ENCODE results near the gene PAQR5.

PAQR5 gene

DNA sequence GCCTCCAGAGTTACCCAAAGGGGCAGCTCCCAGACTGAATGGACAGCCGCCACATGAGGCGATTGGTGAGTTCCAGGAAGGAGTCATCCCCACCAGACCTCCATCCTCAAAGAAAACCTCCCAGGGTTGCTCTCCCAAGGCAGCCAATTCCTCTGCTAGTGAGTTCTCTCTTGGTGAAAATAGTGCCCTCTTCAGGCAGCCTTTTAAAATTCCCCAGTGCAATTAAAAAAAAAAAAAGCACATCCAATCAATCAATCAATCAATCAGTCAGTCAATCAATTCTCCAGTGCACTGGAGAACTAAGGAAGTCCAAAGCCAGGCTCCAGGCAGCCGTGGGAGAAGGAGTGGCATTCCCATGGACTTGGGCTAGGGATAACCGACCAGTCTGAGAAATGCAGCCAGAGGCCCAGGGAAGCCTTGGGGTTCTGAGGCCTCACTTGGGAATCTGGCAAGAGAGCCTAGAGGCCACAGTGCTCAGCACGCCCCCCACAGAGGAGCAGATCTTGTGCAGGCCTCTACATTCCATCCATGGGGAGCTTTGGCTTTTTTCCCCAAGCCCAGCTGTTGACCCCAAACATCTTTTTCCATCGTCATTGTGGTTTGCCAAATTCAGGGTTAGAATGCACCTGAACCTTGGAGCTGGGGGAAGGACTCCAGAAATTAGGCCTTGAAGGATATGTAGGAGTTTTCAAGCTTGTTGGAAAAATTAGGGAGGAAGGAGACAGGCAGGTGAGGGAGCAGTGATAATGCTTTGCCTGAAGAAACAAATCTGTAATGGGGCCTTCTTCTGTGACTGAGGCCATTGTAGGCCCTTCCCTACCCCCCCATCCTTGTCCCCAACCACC lies 4.8 kb downstream of the PAQR5 start:
- Histone ChIP-seq H3K18ac (ENCODE audit: low read depth in 1 of 2, low read length in 2 of 2) (peak overlapping the region in 1 of 2 experiments; percentile 55), H3K79me1 (replicated peaks; ENCODE audit: low read length, poor library complexity, severe bottlenecking) (no peaks in the 10 kb centered on the region), H3K9me3 (ENCODE audit: control insufficient read depth, low read length) (no peaks in the 10 kb centered on the region), H3K36me3 (ENCODE audit: control insufficient read depth in 1 of 2, insufficient read depth in 2 of 2, low read depth in 1 of 2, low read length in 2 of 2) (peaks cover 0 to 5% of the 10 kb centered on the region in 2 experiments), H3K4me2 (ENCODE audit: low read length, poor library complexity, severe bottlenecking) (no peak overlapping the region), H3K27ac (ENCODE audit: low read length, poor library complexity, severe bottlenecking) (peak overlapping the region; percentile 25), H2BK15ac (ENCODE audit: low read depth, poor library complexity, severe bottlenecking) (no peak overlapping the region), H2BK12ac (ENCODE audit: low read length in 2 of 2) (peak overlapping the region; percentile 82 to 86), H3K4ac (ENCODE audit: low read depth in 1 of 2, low read length in 2 of 2) (peak overlapping the region in 1 of 2 experiments; percentile 34), H2BK120ac (ENCODE audit: low read depth, low read length) (peak overlapping the region; percentile 22), H3K4me1 (ENCODE audit: control insufficient read depth, insufficient read depth, low read depth, low read length) (peaks cover 38% of the 10 kb centered on the region), H4K8ac (ENCODE audit: low read length) (no peak overlapping the region), H4K91ac (ENCODE audit: low read length) (peak overlapping the region; percentile 41), H3K27me3 (ENCODE audit: control insufficient read depth in 1 of 2, insufficient read depth in 1 of 2, low read length in 2 of 2) (peaks cover 3 to 13% of the 10 kb centered on the region in 2 experiments), H3K9ac (ENCODE audit: low read length) (peak overlapping the region; percentile 26), H3K23ac (ENCODE audit: low read length in 2 of 2) (no peak overlapping the region), H3K4me3 (ENCODE audit: insufficient read depth in 1 of 2, low read depth in 1 of 2, low read length in 2 of 2) (no peak overlapping the region), H3K14ac (ENCODE audit: low read length in 2 of 2) (no peak overlapping the region), H2AFZ (ENCODE audit: low read depth, low read length) (no peak overlapping the region), H2AK5ac (ENCODE audit: low read length, severe bottlenecking) (peak overlapping the region; percentile 20), H2BK5ac (ENCODE audit: low read depth, low read length, poor library complexity, severe bottlenecking) (peak overlapping the region; percentile 24)
- no peak for DNase-seq
- 80% methylated on average over 6 of the region's 6 CpGs for WGBS

DNA sequence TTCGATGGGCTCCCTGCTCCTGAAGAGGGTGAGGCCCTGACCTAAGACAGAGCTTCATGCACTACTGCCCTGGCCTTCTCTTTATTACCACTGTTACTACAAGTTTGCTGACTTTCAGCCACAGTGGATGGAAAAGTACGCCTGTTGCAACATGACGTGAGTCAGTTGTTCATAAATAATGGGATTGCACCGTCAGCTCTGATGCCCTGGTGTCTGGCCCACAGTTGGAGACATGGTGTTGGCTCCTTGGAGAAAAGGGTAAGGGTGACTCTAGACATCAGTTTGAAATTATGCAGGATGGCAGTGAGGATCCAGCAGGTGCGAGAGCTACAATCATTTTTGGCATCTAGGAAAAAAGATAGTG lies 5.5 kb downstream of the PAQR5 start:
- DNase-seq: peak; percentile 97
- peak overlapping the region; percentile 26 for H3K9ac ChIP-seq (ENCODE audit: low read length)
- no peak overlapping the region for H2AK5ac ChIP-seq (ENCODE audit: low read length, severe bottlenecking)
- peaks cover 0 to 5% of the 10 kb centered on the region in 2 experiments for H3K36me3 ChIP-seq (ENCODE audit: control insufficient read depth in 1 of 2, insufficient read depth in 2 of 2, low read depth in 1 of 2, low read length in 2 of 2)
- no peaks in the 10 kb centered on the region for H3K9me3 ChIP-seq (ENCODE audit: control insufficient read depth, low read length)
- peaks cover 32% of the 10 kb centered on the region for H3K4me1 ChIP-seq (ENCODE audit: control insufficient read depth, insufficient read depth, low read depth, low read length)
- H3K23ac ChIP-seq (ENCODE audit: low read length in 2 of 2): no peak overlapping the region
- no peak overlapping the region for H3K4me3 ChIP-seq (ENCODE audit: insufficient read depth in 1 of 2, low read depth in 1 of 2, low read length in 2 of 2)
- H3K27me3 ChIP-seq (ENCODE audit: control insufficient read depth in 1 of 2, insufficient read depth in 1 of 2, low read length in 2 of 2): peaks cover 3 to 12% of the 10 kb centered on the region in 2 experiments
- no peak overlapping the region for H2BK120ac ChIP-seq (ENCODE audit: low read depth, low read length)
- no peak overlapping the region for H2AFZ ChIP-seq (ENCODE audit: low read depth, low read length)
- no peak overlapping the region for H3K4ac ChIP-seq (ENCODE audit: low read depth in 1 of 2, low read length in 2 of 2)
- peak overlapping the region; percentile 25 for H3K27ac ChIP-seq (ENCODE audit: low read length, poor library complexity, severe bottlenecking)
- no peak overlapping the region for H2BK5ac ChIP-seq (ENCODE audit: low read depth, low read length, poor library complexity, severe bottlenecking)
- no peak overlapping the region for H4K91ac ChIP-seq (ENCODE audit: low read length)
- H2BK12ac ChIP-seq (ENCODE audit: low read length in 2 of 2): peak overlapping the region; percentile 60 to 82
- H3K4me2 ChIP-seq (ENCODE audit: low read length, poor library complexity, severe bottlenecking): no peak overlapping the region
- no peaks in the 10 kb centered on the region for H3K79me1 ChIP-seq (replicated peaks; ENCODE audit: low read length, poor library complexity, severe bottlenecking)
- peak overlapping the region in 1 of 2 experiments; percentile 55 for H3K18ac ChIP-seq (ENCODE audit: low read depth in 1 of 2, low read length in 2 of 2)
- 26% methylated on average over 5 of the region's 5 CpGs for WGBS
- H4K8ac ChIP-seq (ENCODE audit: low read length): no peak overlapping the region
- no peak overlapping the region for H3K14ac ChIP-seq (ENCODE audit: low read length in 2 of 2)
- H2BK15ac ChIP-seq (ENCODE audit: low read depth, poor library complexity, severe bottlenecking): no peak overlapping the region

DNA sequence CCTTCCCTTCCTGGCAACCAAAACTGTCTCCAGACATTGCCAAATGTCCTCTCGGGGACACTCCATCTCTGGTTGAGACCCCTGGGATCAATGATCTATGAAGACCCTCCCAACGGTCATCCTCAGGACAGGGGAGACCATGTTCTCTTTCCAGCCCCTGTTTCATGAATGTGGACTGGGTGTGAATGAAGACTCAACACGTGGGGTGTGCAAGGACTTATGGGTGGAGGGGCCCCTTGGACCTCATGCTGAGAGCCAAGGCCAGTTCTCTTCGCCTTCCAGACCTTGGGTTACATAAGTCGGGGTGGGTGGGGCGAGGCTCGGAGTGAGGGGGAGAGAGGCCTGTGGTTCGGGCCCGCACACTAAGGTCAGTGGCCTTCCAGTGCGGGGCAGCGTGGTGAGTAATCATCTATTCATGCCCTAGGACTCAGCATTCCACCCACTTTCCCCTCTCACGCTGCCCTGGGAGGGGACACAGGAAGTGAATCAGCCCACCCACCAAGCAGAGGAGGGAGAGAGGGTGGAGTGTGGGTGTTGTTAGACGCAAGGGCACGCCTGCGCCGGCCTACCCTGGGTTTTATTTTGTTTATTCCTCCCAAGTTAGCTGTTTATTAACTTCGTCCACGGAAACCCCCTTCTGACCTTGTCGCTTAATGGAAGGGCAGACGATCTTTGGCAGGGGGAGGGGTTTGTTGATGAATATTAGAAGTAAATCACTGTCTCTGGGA lies 6.7 kb downstream of the PAQR5 start:
- Histone ChIP-seq H3K4me1 (ENCODE audit: control insufficient read depth, insufficient read depth, low read depth, low read length) (peaks cover 23% of the 10 kb centered on the region), H4K91ac (ENCODE audit: low read length) (peak overlapping the region; percentile 8), H2AFZ (ENCODE audit: low read depth, low read length) (no peak overlapping the region), H3K27me3 (ENCODE audit: control insufficient read depth in 1 of 2, insufficient read depth in 1 of 2, low read length in 2 of 2) (no peaks in the 10 kb centered on the region), H3K36me3 (ENCODE audit: control insufficient read depth in 1 of 2, insufficient read depth in 2 of 2, low read depth in 1 of 2, low read length in 2 of 2) (peaks cover 0 to 5% of the 10 kb centered on the region in 2 experiments), H3K79me1 (replicated peaks; ENCODE audit: low read length, poor library complexity, severe bottlenecking) (no peaks in the 10 kb centered on the region), H2BK5ac (ENCODE audit: low read depth, low read length, poor library complexity, severe bottlenecking) (no peak overlapping the region), H3K9me3 (ENCODE audit: control insufficient read depth, low read length) (no peaks in the 10 kb centered on the region), H3K4me3 (ENCODE audit: insufficient read depth in 1 of 2, low read depth in 1 of 2, low read length in 2 of 2) (no peak overlapping the region), H2BK12ac (ENCODE audit: low read length in 2 of 2) (peak overlapping the region in 1 of 2 experiments; percentile 92), H3K9ac (ENCODE audit: low read length) (peak overlapping the region; percentile 79), H3K14ac (ENCODE audit: low read length in 2 of 2) (no peak overlapping the region), H3K18ac (ENCODE audit: low read depth in 1 of 2, low read length in 2 of 2) (peak overlapping the region in 1 of 2 experiments; percentile 73), H3K4ac (ENCODE audit: low read depth in 1 of 2, low read length in 2 of 2) (no peak overlapping the region), H4K8ac (ENCODE audit: low read length) (peak overlapping the region; percentile 8), H2AK5ac (ENCODE audit: low read length, severe bottlenecking) (no peak overlapping the region), H3K27ac (ENCODE audit: low read length, poor library complexity, severe bottlenecking) (no peak overlapping the region), H3K4me2 (ENCODE audit: low read length, poor library complexity, severe bottlenecking) (no peak overlapping the region), H2BK15ac (ENCODE audit: low read depth, poor library complexity, severe bottlenecking) (peak overlapping the region; percentile 15), H3K23ac (ENCODE audit: low read length in 2 of 2) (no peak overlapping the region), H2BK120ac (ENCODE audit: low read depth, low read length) (no peak overlapping the region)
- WGBS: 36% methylated on average over 7 of the region's 20 CpGs
- peak; percentile 95 for DNase-seq
